ENCODE results near the gene FFAR4.
A peak's percentile ranks its signal among the peaks of the same experiment; 100 is the strongest.

Gene FFAR4

GRCh38 chr10:93600446-93601145 is 34.1 kb downstream of the FFAR4 start:
- DNase-seq (ENCODE audit: low read depth), result peak; percentile 42

- peak; percentile 5 for DNase-seq (ENCODE audit: low read depth)
Observed at GRCh38 chr10:93601146-93601773, 34.8 kb downstream of the FFAR4 start, which contains the start of gene RBP4. Gene RBP4, minus strand, starts transcription at chr10:93601235. Its CDS starts 207 bp downstream, at chr10:93601028.

GRCh38 chr10:93601774-93602162 is 35.3 kb downstream of the FFAR4 start:
- DNase-seq (ENCODE audit: low read depth), result no peak

GRCh38 chr10:93603023-93603422 is 36.6 kb downstream of the FFAR4 start:
- DNase-seq (ENCODE audit: low read depth), result no peak

- DNase-seq (ENCODE audit: low read depth), result no peak
Observed at GRCh38 chr10:93604146-93604545, 37.7 kb downstream of the FFAR4 start.

- DNase-seq (ENCODE audit: low read depth), result no peak
Observed at GRCh38 chr10:93608421-93608820, 42.0 kb downstream of the FFAR4 start.

- DNase-seq (ENCODE audit: low read depth), result no peak
Observed at GRCh38 chr10:93612311-93612710, 45.8 kb downstream of the FFAR4 start, which contains the start of gene PDE6C. Gene PDE6C, plus strand, starts transcription at chr10:93612537. Its CDS starts 189 bp downstream, at chr10:93612726.

GRCh38 chr10:93613126-93613525 is 46.7 kb downstream of the FFAR4 start:
- DNase-seq (ENCODE audit: low read depth), result no peak

- no peak for DNase-seq (ENCODE audit: low read depth)
Observed at GRCh38 chr10:93614101-93614825, 47.8 kb downstream of the FFAR4 start.

- no peak for DNase-seq (ENCODE audit: low read depth)
Observed at GRCh38 chr10:93615576-93616235, 49.2 kb downstream of the FFAR4 start.

- DNase-seq (ENCODE audit: low read depth), result no peak
Observed at GRCh38 chr10:93620925-93621324, 54.5 kb downstream of the FFAR4 start.

- DNase-seq (ENCODE audit: low read depth), result no peak
Observed at GRCh38 chr10:93622942-93623341, 56.5 kb downstream of the FFAR4 start.

- no peak for DNase-seq (ENCODE audit: low read depth)
Observed at GRCh38 chr10:93628858-93629257, 62.4 kb downstream of the FFAR4 start.

GRCh38 chr10:93629647-93630305 is 63.3 kb downstream of the FFAR4 start:
- DNase-seq (ENCODE audit: low read depth), result no peak

GRCh38 chr10:93630625-93631557 is 64.4 kb downstream of the FFAR4 start:
- DNase-seq (ENCODE audit: low read depth), result no peak

Data from amniotic epithelial cell (primary cell).